ENCODE results near the gene XPO4. TPM values are rescaled to one million over a fixed set of nuclear protein-coding genes. Genes with fewer than 3 reads are reported as not detected.

XPO4 gene
- total and polyA plus RNA-seq, 2 of the 13 experiments (the other 11 are each of a cell fraction or from before 2014, with no cell fraction given): 8.4 to 24.8 TPM

GRCh38 chr13:20831254-20831653 is 71.3 kb downstream of the XPO4 start:
- WGBS (ENCODE audit: low lambda C conversion rate): 93% methylated on average over 2 of the region's 2 CpGs
- H3K27me3 ChIP-seq (ENCODE audit: control insufficient read depth in 1 of 2, insufficient read depth in 2 of 2, low read length in 2 of 2): no peaks in the 10 kb centered on the region; a peak in 1 of 5 replicates
- intact Hi-C loops (cut with micrococcal nuclease; ENCODE audit: unreplicated experiment): no loop called here
- H2AFZ ChIP-seq (ENCODE audit: low read length): no peak overlapping the region
- H3K4me1 ChIP-seq (ENCODE audit: insufficient read depth, low read length): peaks cover 8% of the 10 kb centered on the region; the same call in 1 of the 2 replicates
- no peak overlapping the region for H3K4me2 ChIP-seq (ENCODE audit: low read depth, low read length)
- in situ Hi-C loops (cut with HindIII; ENCODE audit: extremely low pct_ligation_motif_present, low pct_unique_long_range_greater_than_20kb): no loop called here
- no peak for DNase-seq (ENCODE audit: low spot score)
- ATAC-seq: no peak
- H3K36me3 ChIP-seq (replicated peaks in 1 of 2; ENCODE audit: control insufficient read depth in 1 of 2, insufficient read depth in 2 of 2, low read length in 2 of 2): peaks cover 0 to 25% of the 10 kb centered on the region in 2 experiments; a peak in 4 of 5 replicates
- CTCF ChIA-PET (ENCODE audit: low intra/inter-chr PET ratio, low total read pairs): no interaction called here
- no peaks in the 10 kb centered on the region for H3K9me3 ChIP-seq (ENCODE audit: low read length)
- TF ChIP-seq SATB2 (CRISPR knock-in tag; IDR thresholded peaks at IDR 0.05): no peak
- TF ChIP-seq PHF8 (CRISPR knock-in tag; IDR thresholded peaks at IDR 0.05): no peak
- no peak for TF ChIP-seq MTF2 (CRISPR knock-in tag; IDR thresholded peaks at IDR 0.05; ENCODE audit: borderline replicate concordance)
- no peak for TF ChIP-seq ZNF790 (CRISPR knock-in tag; IDR thresholded peaks at IDR 0.05; ENCODE audit: borderline replicate concordance)
- no peak overlapping the region for H3K9ac ChIP-seq (ENCODE audit: insufficient read depth, low read depth, low read length)
- no TSS peak for BruUV-seq (replicated peaks)
- POLR2A ChIA-PET: no interaction called here
- no peak overlapping the region for H3K27ac ChIP-seq (ENCODE audit: extremely low read length, insufficient read depth, low read length)
- no peaks in the 10 kb centered on the region for H3K79me2 ChIP-seq (ENCODE audit: insufficient read depth, low read length)
- H3K4me3 ChIP-seq (replicated peaks in 1 of 3; ENCODE audit: insufficient read depth in 1 of 3, low read depth in 2 of 3, low read length in 3 of 3): no peak overlapping the region
- no peaks in the 10 kb centered on the region for H4K20me1 ChIP-seq (ENCODE audit: insufficient read depth, low read length)
- no peak for FAIRE-seq

- Histone ChIP-seq H4K20me1 (ENCODE audit: insufficient read depth, low read length) (no peaks in the 10 kb centered on the region), H3K4me1 (ENCODE audit: insufficient read depth, low read length) (peaks cover 8% of the 10 kb centered on the region; the same call in 1 of the 2 replicates), H3K27me3 (ENCODE audit: control insufficient read depth in 1 of 2, insufficient read depth in 2 of 2, low read length in 2 of 2) (no peaks in the 10 kb centered on the region; a peak in 1 of 5 replicates), H3K79me2 (ENCODE audit: insufficient read depth, low read length) (no peaks in the 10 kb centered on the region), H3K4me2 (ENCODE audit: low read depth, low read length) (peak overlapping the region; percentile 38), H3K4me3 (replicated peaks in 1 of 3; ENCODE audit: insufficient read depth in 1 of 3, low read depth in 2 of 3, low read length in 3 of 3) (0 out of 6 replicates have a peak overlapping the region, but pooled peaks of 1 of the 3 experiments have one; percentile 27), H3K36me3 (replicated peaks in 1 of 2; ENCODE audit: control insufficient read depth in 1 of 2, insufficient read depth in 2 of 2, low read length in 2 of 2) (peaks cover 0 to 16% of the 10 kb centered on the region in 2 experiments; a peak in 3 of 5 replicates), H3K9ac (ENCODE audit: insufficient read depth, low read depth, low read length) (no peak overlapping the region), H2AFZ (ENCODE audit: low read length) (no peak overlapping the region), H3K27ac (ENCODE audit: extremely low read length, insufficient read depth, low read length) (no peak overlapping the region), H3K9me3 (ENCODE audit: low read length) (no peaks in the 10 kb centered on the region)
- 32% methylated on average over 5 of the region's 5 CpGs for WGBS (ENCODE audit: low lambda C conversion rate)
- BruUV-seq (replicated peaks): no TSS peak
- intact Hi-C loops (cut with micrococcal nuclease; ENCODE audit: unreplicated experiment): loop anchor here (1.0 to 2.0 kb wide), 3 partner anchors 96 to 333 kb away; no protein-coding TSS in a partner anchor
- TF ChIP-seq RAD21 (CRISPR knock-in tag; IDR thresholded peaks at IDR 0.05) (0 out of 2 replicates have a peak, but pooled peaks have one; percentile 25), ZNF263 (CRISPR knock-in tag; IDR thresholded peaks at IDR 0.05) (no peak), POLR2G (IDR thresholded peaks at IDR 0.05; ENCODE audit: low read depth, low read length) (no peak), SPEN (CRISPR knock-in tag; IDR thresholded peaks at IDR 0.05; ENCODE audit: low read depth) (no peak), SMC3 (IDR thresholded peaks at IDR 0.05; ENCODE audit: low read length) (peak; percentile 76), STAG1 (CRISPR knock-in tag; IDR thresholded peaks at IDR 0.05) (peak; percentile 66)
- TF ChIP-seq, protein P1, sequence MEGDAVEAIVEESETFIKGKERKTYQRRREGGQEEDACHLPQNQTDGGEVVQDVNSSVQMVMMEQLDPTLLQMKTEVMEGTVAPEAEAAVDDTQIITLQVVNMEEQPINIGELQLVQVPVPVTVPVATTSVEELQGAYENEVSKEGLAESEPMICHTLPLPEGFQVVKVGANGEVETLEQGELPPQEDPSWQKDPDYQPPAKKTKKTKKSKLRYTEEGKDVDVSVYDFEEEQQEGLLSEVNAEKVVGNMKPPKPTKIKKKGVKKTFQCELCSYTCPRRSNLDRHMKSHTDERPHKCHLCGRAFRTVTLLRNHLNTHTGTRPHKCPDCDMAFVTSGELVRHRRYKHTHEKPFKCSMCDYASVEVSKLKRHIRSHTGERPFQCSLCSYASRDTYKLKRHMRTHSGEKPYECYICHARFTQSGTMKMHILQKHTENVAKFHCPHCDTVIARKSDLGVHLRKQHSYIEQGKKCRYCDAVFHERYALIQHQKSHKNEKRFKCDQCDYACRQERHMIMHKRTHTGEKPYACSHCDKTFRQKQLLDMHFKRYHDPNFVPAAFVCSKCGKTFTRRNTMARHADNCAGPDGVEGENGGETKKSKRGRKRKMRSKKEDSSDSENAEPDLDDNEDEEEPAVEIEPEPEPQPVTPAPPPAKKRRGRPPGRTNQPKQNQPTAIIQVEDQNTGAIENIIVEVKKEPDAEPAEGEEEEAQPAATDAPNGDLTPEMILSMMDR (CRISPR knock-in tag; IDR thresholded peaks at IDR 0.05): peak; percentile 68
- ATAC-seq (peak; percentile 50), FAIRE-seq (peak; percentile 49), DNase-seq (ENCODE audit: low spot score) (peak; percentile 38)
- ChIA-PET CTCF (ENCODE audit: low intra/inter-chr PET ratio, low total read pairs) (interaction anchor here (0.7 to 2.4 kb wide), 5 partner anchors 45 to 336 kb away, joined by 3 to 19 read pairs (median 7); no protein-coding TSS in a partner anchor), POLR2A (no interaction called here)
- in situ Hi-C loops (cut with HindIII; ENCODE audit: extremely low pct_ligation_motif_present, low pct_unique_long_range_greater_than_20kb): loop anchor here (5.0 kb wide), 1 partner anchor 336 kb away; no protein-coding TSS in a partner anchor
Measured at GRCh38 chr13:20828539-20829364, 73.8 kb downstream of the XPO4 start.

Data from HepG2 (cell line).